Measurements from ENCODE around the gene NSUN2. TPM values are rescaled to one million over a fixed set of nuclear protein-coding genes. Genes with fewer than 3 reads are reported as not detected.

Gene NSUN2
- total and polyA plus RNA-seq, 4 donors, result 36.6 to 52.7 (median 44.1) TPM

DNA sequence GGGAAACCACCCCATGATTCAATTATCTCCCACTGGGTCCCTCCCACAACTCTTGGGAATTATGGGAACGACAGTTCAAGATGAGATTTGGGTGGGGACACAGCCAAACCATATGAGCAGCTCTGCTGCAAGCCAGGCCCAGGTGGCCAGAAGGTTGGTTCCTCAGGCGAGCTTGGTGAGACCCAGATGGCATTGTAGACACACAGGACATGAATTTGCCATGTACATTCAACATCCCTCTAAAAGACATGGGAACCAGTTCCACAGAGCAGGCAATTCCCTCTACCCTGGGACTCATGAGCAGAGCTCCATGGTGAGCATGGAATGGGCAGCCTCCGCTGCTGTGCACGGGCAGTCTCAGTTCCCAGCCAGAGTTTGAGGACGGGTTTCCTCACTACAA lies 53.3 kb downstream of the NSUN2 start:
- no peak overlapping the region for H3K27ac ChIP-seq (ENCODE audit: low read depth in 1 of 2, low read length in 1 of 2)
- no peak for ATAC-seq (ENCODE audit: insufficient read depth, low FRiP score)
- H3K4me3 ChIP-seq, result no peak overlapping the region
- H3K36me3 ChIP-seq (ENCODE audit: control insufficient read depth in 4 of 4, insufficient read depth in 4 of 4, low read length in 4 of 4), result no peaks in the 10 kb centered on the region
- peaks cover 0 to 4% (median 0%) of the 10 kb centered on the region in 5 donors for H3K4me1 ChIP-seq (ENCODE audit: control insufficient read depth in 5 of 5, insufficient read depth in 5 of 5, low read length in 5 of 5)
- TF ChIP-seq, protein P1, sequence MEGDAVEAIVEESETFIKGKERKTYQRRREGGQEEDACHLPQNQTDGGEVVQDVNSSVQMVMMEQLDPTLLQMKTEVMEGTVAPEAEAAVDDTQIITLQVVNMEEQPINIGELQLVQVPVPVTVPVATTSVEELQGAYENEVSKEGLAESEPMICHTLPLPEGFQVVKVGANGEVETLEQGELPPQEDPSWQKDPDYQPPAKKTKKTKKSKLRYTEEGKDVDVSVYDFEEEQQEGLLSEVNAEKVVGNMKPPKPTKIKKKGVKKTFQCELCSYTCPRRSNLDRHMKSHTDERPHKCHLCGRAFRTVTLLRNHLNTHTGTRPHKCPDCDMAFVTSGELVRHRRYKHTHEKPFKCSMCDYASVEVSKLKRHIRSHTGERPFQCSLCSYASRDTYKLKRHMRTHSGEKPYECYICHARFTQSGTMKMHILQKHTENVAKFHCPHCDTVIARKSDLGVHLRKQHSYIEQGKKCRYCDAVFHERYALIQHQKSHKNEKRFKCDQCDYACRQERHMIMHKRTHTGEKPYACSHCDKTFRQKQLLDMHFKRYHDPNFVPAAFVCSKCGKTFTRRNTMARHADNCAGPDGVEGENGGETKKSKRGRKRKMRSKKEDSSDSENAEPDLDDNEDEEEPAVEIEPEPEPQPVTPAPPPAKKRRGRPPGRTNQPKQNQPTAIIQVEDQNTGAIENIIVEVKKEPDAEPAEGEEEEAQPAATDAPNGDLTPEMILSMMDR (IDR thresholded peaks at IDR 0.05; ENCODE audit: control extremely low read depth, extremely low read depth), result no peak
- no peak for DNase-seq
- H3K9me3 ChIP-seq (ENCODE audit: control insufficient read depth in 4 of 4, insufficient read depth in 3 of 4, low read length in 3 of 4), result peaks cover 0 to under 1% (median 0%) of the 10 kb centered on the region in 4 donors
- H3K27me3 ChIP-seq (ENCODE audit: control insufficient read depth in 3 of 3, insufficient read depth in 3 of 3, low read length in 2 of 3), result peaks cover 0 to 26% (median 21%) of the 10 kb centered on the region in 3 donors
- no peak overlapping the region for H3K9ac ChIP-seq (ENCODE audit: insufficient read depth in 1 of 2, low read length in 2 of 2)
- 73 to 75% methylated on average over 5 of the region's 5 CpGs for WGBS, 2 donors

DNA sequence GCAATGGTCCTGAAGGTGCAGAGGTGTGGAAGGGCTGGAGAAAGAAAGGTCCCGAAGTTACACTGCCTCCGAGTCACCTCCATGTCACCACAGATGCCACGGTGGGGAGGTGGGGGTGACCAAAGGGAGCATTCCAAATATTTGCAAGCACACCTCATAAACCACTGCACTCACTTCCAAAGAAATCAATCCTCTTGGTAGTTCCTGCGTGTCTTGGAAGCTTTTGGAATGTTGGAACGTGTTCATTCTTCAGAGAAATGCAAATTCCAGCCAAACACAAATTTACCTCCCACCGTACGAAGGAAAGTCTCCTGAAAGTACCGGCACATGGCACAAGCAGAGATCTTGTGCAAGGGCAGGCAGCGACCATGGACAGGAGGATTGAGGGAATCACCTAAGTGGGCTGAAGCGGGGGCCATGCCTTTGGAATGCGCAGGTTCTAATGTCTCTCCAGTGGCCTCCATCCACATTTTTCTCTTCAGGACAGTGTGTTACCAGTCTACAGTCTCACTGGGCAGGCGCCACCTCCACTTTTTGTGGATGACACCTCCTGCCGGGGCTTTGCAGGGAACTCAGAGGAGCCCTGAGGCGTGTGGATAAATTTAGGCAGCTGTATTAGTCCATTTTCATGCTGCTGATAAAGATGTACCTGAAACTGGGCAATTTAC lies 54.0 kb downstream of the NSUN2 start:
- ATAC-seq (ENCODE audit: insufficient read depth, low FRiP score), result no peak
- Histone ChIP-seq H3K9ac (ENCODE audit: insufficient read depth in 1 of 2, low read length in 2 of 2) (no peak overlapping the region), H3K9me3 (ENCODE audit: control insufficient read depth in 4 of 4, insufficient read depth in 3 of 4, low read length in 3 of 4) (peaks cover 0 to 4% (median 0%) of the 10 kb centered on the region in 4 donors), H3K4me3 (no peak overlapping the region), H3K27ac (ENCODE audit: low read depth in 1 of 2, low read length in 1 of 2) (no peak overlapping the region), H3K4me1 (ENCODE audit: control insufficient read depth in 5 of 5, insufficient read depth in 5 of 5, low read length in 5 of 5) (peaks cover 0 to 4% (median 0%) of the 10 kb centered on the region in 5 donors), H3K27me3 (ENCODE audit: control insufficient read depth in 3 of 3, insufficient read depth in 3 of 3, low read length in 2 of 3) (peaks cover 0 to 23% (median 19%) of the 10 kb centered on the region in 3 donors), H3K36me3 (ENCODE audit: control insufficient read depth in 4 of 4, insufficient read depth in 4 of 4, low read length in 4 of 4) (no peaks in the 10 kb centered on the region)
- WGBS, 2 donors, result 81% methylated on average over 14 of the region's 14 CpGs
- TF ChIP-seq, protein P1 (IDR thresholded peaks at IDR 0.05; ENCODE audit: control extremely low read depth, extremely low read depth), result no peak
- no peak for DNase-seq

DNA sequence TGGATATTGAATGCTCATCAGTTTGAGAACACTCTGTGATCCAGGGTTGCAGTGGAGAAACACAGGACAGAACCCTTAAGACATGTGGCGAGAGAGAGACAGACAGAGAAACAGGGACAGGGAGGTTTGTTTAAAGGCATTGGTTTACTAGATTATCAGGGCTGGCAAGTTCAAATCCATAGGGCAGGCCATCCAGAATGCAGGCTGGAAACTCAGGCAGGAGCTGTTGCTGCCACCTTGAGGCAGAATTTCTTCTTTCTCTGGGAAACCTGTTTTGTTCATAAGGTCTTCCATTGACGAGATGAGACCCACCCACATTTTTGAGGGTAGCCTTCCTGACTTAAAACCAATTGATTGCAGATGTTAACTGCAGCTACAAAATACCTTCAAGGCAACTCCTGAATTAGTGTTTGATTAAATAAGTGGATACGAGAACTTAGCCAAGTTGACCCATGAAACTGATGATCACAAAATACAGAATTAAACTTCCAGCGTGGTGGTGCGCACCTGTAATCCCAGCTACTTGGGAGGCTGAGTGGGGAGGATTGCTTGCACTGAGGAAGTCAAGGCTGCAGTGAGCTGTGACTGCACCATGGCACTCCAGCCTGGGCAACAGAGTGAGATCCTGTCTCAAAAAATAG lies 55.9 kb downstream of the NSUN2 start:
- ATAC-seq (ENCODE audit: insufficient read depth, low FRiP score), result no peak
- no peak overlapping the region for H3K27ac ChIP-seq (ENCODE audit: low read depth in 1 of 2, low read length in 1 of 2)
- H3K36me3 ChIP-seq (ENCODE audit: control insufficient read depth in 4 of 4, insufficient read depth in 4 of 4, low read length in 4 of 4), result no peaks in the 10 kb centered on the region
- H3K4me3 ChIP-seq, result no peak overlapping the region
- peak in 2 of 3 donors; percentile 17 to 25 for DNase-seq
- H3K4me1 ChIP-seq (ENCODE audit: control insufficient read depth in 5 of 5, insufficient read depth in 5 of 5, low read length in 5 of 5), result no peaks in the 10 kb centered on the region
- TF ChIP-seq, protein P1 (IDR thresholded peaks at IDR 0.05; ENCODE audit: control extremely low read depth, extremely low read depth), result no peak
- H3K9me3 ChIP-seq (ENCODE audit: control insufficient read depth in 4 of 4, insufficient read depth in 3 of 4, low read length in 3 of 4), result peaks cover 0 to 7% (median 0%) of the 10 kb centered on the region in 4 donors
- WGBS, 2 donors, result 71 to 75% methylated on average over 5 of the region's 5 CpGs
- peaks cover 0 to 8% (median 8%) of the 10 kb centered on the region in 3 donors for H3K27me3 ChIP-seq (ENCODE audit: control insufficient read depth in 3 of 3, insufficient read depth in 3 of 3, low read length in 2 of 3)
- H3K9ac ChIP-seq (ENCODE audit: insufficient read depth in 1 of 2, low read length in 2 of 2), result no peak overlapping the region
